ENCODE measurements around the gene CASK. TPM values are rescaled to one million over a fixed set of nuclear protein-coding genes. Genes with fewer than 3 reads are reported as not detected.

CASK gene
- total and polyA plus RNA-seq, 2 of the 13 experiments (the other 11 are each of a cell fraction or from before 2014, with no cell fraction given), result 14.5 to 16.0 TPM

- TF ChIP-seq, protein P1, sequence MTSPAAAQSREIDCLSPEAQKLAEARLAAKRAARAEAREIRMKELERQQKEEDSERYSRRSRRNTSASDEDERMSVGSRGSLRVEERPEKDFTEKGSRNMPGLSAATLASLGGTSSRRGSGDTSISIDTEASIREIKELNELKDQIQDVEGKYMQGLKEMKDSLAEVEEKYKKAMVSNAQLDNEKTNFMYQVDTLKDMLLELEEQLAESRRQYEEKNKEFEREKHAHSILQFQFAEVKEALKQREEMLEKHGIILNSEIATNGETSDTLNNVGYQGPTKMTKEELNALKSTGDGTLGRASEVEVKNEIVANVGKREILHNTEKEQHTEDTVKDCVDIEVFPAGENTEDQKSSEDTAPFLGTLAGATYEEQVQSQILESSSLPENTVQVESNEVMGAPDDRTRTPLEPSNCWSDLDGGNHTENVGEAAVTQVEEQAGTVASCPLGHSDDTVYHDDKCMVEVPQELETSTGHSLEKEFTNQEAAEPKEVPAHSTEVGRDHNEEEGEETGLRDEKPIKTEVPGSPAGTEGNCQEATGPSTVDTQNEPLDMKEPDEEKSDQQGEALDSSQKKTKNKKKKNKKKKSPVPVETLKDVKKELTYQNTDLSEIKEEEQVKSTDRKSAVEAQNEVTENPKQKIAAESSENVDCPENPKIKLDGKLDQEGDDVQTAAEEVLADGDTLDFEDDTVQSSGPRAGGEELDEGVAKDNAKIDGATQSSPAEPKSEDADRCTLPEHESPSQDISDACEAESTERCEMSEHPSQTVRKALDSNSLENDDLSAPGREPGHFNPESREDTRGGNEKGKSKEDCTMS (CRISPR knock-in tag; conservative IDR thresholded peaks at IDR 0.05), result no peak
- TF ChIP-seq ZNF646 (CRISPR knock-in tag; IDR thresholded peaks at IDR 0.05), result no peak
- TF ChIP-seq, protein P2, sequence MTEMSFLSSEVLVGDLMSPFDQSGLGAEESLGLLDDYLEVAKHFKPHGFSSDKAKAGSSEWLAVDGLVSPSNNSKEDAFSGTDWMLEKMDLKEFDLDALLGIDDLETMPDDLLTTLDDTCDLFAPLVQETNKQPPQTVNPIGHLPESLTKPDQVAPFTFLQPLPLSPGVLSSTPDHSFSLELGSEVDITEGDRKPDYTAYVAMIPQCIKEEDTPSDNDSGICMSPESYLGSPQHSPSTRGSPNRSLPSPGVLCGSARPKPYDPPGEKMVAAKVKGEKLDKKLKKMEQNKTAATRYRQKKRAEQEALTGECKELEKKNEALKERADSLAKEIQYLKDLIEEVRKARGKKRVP (CRISPR knock-in tag; IDR thresholded peaks at IDR 0.05), result no peak
- TF ChIP-seq ZNF546 (CRISPR knock-in tag; conservative IDR thresholded peaks at IDR 0.05), result no peak
- no peak for TF ChIP-seq ETS1 (CRISPR knock-in tag; IDR thresholded peaks at IDR 0.05)
- TF ChIP-seq, protein P3, sequence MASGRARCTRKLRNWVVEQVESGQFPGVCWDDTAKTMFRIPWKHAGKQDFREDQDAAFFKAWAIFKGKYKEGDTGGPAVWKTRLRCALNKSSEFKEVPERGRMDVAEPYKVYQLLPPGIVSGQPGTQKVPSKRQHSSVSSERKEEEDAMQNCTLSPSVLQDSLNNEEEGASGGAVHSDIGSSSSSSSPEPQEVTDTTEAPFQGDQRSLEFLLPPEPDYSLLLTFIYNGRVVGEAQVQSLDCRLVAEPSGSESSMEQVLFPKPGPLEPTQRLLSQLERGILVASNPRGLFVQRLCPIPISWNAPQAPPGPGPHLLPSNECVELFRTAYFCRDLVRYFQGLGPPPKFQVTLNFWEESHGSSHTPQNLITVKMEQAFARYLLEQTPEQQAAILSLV (CRISPR knock-in tag; IDR thresholded peaks at IDR 0.05; ENCODE audit: borderline replicate concordance), result no peak
- TF ChIP-seq RFX3 (CRISPR knock-in tag; IDR thresholded peaks at IDR 0.05), result no peak
- no peak for TF ChIP-seq ZNF878 (CRISPR knock-in tag; IDR thresholded peaks at IDR 0.05)
- no peak for TF ChIP-seq ZNF207 (IDR thresholded peaks at IDR 0.05; ENCODE audit: borderline replicate concordance)
Measured at GRCh38 chrX:41629539-41629938, 293.8 kb downstream of the CASK start (continued).

Data from HepG2 (cell line).